NOMO-1 treated with DMSO at 0.1 percent for 48 hours (cell line): Measurements from ENCODE around the gene AZIN2.
"Not testable (repeated sequence)": the region's sequence is repeated elsewhere in the genome, so short reads cannot be mapped to it uniquely, and the experiment has no call there.

Source experiments
- DNase-seq: peaks from one replicate; lab custom pipeline; 2025; ENCODE audit not compliant: unreplicated experiment; lab: John Stamatoyannopoulos, UW

AZIN2 gene

GRCh38 chr1:33126411-33127000 lies 45.6 kb downstream of the AZIN2 start:
- no peak for DNase-seq

- peak; percentile 100 for DNase-seq
Observed at GRCh38 chr1:33127001-33127823, 46.3 kb downstream of the AZIN2 start.

GRCh38 chr1:33128781-33129180 lies 47.8 kb downstream of the AZIN2 start:
- no peak for DNase-seq

GRCh38 chr1:33130297-33130696 lies 49.3 kb downstream of the AZIN2 start:
- peak; percentile 3 for DNase-seq

- DNase-seq: no peak
Observed at GRCh38 chr1:33131191-33131590, 50.2 kb downstream of the AZIN2 start.

- no peak for DNase-seq
Observed at GRCh38 chr1:33132549-33132948, 51.6 kb downstream of the AZIN2 start.

GRCh38 chr1:33133478-33134105 lies 52.6 kb downstream of the AZIN2 start:
- DNase-seq: no peak

GRCh38 chr1:33136041-33136440 lies 55.1 kb downstream of the AZIN2 start:
- not testable (repeated sequence) for DNase-seq

- no peak for DNase-seq
Observed at GRCh38 chr1:33137800-33138199, 56.8 kb downstream of the AZIN2 start.

GRCh38 chr1:33140153-33141149 lies 59.5 kb downstream of the AZIN2 start:
- DNase-seq: no peak

GRCh38 chr1:33141216-33141615 lies 60.3 kb downstream of the AZIN2 start:
- DNase-seq: no peak

GRCh38 chr1:33141781-33142180 lies 60.8 kb downstream of the AZIN2 start:
- no peak for DNase-seq

- DNase-seq: no peak
Observed at GRCh38 chr1:33142483-33143064, 61.6 kb downstream of the AZIN2 start.

GRCh38 chr1:33143176-33143575 lies 62.2 kb downstream of the AZIN2 start:
- DNase-seq: no peak

GRCh38 chr1:33143698-33144097 lies 62.7 kb downstream of the AZIN2 start:
- no peak for DNase-seq

GRCh38 chr1:33146003-33146402 lies 65.0 kb downstream of the AZIN2 start:
- no peak for DNase-seq

- DNase-seq: no peak
Observed at GRCh38 chr1:33147275-33147996, 66.5 kb downstream of the AZIN2 start.

GRCh38 chr1:33147997-33148314 lies 67.0 kb downstream of the AZIN2 start:
- DNase-seq: no peak

- DNase-seq: no peak
Observed at GRCh38 chr1:33148615-33149014, 67.7 kb downstream of the AZIN2 start.
